CD4-positive, alpha-beta T cell treated with Interleukin-15 for 1 hour (primary cell): ENCODE data around the gene GNAT2.

Experiments used
- DNase-seq: peaks from one replicate; pipeline ENCODE4 v3.0.0-alpha.2; 2020

GNAT2 gene

GRCh38 chr1:109641861-109642260 is 22.4 kb upstream of the GNAT2 start:
- no peak for DNase-seq

DNA sequence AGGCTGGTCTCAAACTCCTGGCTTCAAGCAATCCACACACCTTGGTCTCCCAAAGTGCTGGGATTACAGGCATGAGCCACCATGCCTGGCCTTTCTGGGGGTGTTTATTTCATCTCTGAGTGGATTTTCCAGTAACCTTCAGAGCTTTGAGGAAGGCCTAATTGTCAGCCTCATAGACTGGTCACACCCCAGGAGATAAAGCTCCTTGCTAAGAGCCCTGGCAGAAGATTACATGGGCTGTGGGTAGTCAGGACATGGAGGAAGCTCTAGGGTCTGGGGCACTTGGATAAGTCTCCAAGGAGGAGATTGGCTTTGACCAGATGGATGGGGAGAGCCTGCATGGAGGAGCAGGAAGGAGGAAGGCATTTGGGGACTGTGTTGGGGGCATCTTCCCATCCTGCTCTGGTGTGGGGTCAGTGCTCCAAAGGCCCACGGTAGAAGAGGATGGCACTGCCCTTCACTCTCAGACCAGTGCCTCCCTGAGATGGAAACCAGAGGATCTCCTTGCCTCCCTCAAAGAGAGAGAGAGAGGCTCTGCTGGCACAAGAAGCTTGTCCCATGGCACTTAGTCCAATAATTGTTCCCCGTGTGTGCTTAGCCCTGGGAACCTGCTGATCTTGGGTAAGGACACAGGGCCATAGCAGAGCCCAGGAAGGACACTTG is 21.8 kb upstream of the GNAT2 start:
- no peak for DNase-seq

DNA sequence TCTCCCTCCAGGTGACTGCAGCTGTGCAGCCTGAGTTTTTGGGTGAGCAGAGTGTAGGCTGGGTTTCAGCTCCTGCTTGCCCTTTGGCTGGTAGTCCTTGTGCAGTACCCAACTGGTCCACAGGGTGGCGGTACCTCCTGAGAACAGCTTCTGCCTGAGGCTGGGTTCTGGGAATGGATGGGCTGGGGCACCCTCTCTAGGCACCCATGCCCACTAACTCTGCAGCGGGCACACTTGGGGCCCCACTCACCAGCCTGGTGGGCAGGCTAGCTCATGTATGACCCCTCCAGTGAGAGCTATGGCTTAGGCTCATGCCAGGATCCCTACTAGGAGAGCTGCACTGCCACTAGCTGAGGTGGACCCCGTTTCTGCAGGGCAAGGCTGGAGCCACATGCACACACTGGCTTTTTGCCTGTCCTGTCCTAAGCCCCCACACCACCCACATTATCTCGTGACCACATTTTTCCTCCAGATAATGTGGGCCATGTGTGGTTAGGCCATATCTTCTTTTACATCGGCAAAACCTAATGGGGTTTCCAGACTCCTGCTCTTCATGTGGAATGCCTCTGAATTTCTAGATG is 21.0 kb upstream of the GNAT2 start:
- DNase-seq = peak; percentile 80

DNA sequence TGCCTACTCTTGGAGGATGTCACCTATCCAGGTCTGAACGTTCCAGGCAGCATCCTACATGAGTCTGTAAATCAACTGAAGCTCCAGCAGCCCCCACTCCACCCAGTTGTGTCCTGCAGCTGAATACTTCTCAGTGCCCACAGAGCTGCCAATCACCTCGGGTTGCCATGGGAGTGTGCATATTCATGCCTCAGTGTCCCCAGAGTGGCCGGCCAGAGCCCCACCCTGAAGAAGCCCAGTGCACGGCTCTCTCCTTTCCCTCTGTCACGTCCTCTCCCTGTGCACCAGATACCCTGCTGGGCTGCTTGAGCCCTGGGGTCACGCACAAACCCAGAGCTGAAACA is 20.4 kb upstream of the GNAT2 start:
- no peak for DNase-seq

DNA sequence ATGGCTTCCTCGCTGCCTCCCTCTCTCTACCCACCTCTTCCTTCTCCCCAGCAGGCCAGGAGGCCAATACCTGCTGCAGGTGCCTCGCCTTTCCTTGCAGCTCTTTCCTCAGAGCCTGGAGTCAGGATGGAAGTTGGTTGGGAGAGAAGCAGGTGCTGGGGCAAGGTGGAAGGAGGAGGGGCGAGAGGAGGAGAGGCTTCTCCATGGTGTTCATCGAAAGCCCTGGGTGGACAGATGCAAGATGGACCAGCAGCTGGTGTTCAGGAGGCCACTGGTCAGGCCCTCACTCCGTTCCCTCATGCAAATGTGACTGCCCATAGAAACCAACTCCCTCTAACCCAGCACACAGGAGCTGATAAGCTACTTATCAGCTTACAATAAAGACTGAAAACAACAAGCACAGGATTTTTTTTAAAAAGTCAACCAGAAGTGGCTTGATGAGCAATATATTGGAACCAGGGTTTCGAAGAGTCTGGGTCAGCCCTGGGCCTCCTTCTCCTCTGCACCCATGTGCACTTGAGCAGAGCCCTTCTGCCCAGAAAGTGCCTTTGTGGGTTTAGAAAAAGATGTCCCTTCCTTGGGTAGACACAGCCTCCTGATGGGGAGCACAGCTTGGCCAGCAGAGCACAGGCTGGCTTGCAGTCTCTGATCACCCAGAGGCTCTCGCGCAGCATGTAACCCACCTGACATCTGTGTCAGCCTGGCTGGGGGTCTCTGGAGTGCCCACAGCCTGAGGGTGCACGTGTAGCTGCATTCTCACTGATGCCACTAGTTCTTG is 19.8 kb upstream of the GNAT2 start:
- no peak for DNase-seq

DNA sequence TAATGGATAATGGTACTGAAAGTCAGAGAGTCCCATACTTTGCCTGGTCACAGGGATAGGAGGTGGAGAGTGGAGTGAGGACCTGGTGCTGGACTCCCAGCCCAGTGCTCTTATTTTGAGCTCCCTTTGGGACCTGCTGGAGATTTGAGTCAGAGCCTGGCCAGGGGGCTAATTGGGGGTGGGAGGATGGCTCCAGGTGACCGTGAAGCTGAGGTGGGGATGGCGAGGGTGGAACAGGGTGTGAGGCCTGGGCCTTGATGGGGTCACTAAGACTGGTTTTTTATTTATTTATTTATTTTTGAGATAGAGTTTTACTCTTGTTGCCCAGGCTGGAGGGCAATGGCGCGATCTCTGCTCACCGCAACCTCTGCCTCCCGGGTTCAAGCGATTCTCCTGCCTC is 18.0 kb upstream of the GNAT2 start:
- DNase-seq = no peak

DNA sequence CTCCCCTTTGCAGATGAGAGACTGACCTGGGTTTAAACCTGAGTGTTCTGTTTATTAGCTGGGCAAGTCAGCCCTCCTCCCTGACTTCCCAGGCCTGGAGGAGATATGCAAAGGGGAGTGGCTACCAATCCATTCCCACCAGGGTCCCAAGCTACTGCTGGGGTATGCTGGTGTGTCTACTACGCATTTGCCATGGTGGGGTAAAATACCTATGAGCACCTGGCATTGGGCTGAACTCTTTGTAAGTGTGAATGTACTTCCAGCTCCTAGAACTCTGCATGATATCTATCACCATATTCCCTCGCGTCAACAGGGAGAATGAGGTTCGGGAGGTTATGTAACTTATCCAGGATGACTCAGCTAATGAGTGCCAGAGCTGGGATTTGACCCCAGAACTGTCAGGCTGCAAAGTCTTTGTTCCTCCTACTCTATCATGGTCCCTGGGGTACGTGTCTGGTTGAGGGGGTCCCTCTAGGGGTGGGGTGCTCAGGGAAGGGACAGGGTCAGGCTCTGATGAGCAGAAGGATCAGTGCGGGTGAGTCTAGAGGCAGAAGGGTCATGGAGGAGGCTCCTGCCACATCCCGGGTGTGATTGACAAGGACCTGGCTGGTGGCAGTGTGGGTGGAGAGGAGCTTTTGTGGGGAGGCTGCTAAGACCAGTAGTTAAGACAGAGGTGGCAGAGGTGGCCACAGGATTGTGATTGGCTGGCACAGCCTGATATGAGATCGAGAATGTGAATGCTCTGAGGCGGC is 17.0 kb upstream of the GNAT2 start:
- no peak for DNase-seq

- DNase-seq = no peak
These were observed 16.4 kb upstream of the GNAT2 start for GRCh38 chr1:109635862-109636200.

DNA sequence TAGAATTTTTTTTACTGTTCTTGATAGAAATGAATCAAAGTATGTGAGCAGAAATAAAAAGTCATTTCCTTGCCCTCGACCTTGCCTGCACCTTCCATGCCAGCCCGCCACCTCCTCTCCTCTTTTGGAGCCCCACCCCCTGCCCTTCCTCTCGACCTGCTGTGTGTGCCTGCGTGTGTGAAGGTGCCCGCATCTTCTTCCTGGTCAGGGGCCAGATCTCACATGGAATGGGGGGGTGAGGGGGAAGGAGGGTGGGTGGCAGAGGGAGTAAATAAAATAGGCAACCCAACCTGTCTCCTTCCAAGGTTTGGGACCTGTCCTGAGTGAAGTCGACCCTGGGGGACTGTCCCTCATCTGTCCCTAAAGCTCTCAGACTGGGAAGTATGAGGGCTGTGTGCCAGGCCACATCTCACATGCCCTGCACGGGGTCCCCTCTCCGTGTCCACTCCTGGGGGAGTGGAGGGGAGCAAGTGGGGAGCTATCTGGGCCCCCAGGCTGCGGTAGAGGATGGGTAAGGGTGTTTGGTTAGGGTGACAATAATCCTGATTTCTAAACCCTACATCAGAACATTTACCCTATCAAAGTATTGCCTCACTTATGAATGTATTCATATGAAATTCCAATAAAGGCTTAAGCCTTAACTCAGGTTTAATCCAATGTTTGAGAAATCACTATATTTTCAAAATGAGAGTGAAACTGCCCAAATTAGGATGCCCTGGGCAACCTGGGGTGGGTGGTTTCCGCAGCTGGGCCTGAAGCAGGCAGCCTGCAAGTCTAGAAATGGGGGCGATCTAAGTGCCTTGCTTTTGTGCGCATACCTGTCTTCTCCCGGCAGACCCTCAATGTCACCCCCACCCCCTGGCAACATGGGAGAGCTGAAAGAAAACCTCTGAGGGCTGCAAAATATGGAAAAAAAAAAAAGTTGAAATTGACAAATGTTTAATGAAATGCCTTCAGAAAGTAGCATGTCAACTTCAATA is 15.6 kb upstream of the GNAT2 start:
- DNase-seq = no peak

DNA sequence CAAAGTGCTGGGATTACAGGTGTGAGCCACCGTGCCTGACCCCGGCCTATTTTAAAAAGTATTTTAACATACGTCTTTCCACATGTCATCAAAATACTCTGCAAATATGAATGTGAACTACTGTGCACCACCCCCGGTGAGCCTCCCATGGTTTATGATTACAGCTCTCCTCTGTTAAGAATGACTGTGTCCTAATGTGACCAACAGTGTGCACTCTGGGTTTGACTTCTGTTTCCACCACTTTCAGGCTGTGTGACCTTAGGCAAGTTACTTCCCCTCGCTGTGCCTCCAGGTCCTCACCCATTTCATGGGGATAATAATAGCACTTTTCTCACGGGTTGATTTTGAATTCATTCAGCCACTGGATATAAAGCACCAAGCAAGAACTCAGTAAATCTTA is 14.9 kb upstream of the GNAT2 start:
- DNase-seq = no peak

DNA sequence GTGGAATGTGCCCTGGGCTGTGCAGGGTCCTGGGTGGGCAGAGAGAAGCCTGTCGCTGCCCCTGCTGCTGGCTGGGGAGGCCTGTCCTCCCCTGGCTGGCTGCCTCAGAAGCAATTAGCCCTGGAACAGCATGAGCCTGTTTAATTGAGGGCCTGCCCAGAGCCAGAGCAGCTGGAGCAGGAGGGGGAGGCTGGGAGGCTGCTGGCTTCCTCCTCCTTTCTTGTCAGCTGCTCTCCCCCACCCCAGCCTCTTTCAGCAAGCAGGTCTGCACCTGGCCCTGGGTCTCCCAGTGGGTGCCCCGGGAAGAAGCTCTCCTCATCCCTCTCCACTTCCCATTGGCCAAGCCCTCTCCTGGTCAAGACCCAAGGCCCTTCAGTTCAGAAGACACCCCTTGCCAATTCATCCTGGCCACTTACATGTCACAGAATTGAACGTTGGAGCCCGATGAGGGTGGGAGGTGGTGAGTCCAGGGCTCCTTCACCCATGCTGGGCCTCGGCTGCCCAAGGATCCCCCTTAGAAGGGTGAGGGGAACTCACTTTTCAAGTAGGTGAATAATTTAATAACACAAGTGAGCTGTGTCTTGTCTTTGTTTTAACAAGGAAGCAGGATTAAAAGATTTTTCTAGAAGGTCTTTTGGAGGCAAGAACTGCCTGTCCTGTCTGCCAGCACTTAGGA is 13.4 kb upstream of the GNAT2 start:
- DNase-seq = no peak

DNA sequence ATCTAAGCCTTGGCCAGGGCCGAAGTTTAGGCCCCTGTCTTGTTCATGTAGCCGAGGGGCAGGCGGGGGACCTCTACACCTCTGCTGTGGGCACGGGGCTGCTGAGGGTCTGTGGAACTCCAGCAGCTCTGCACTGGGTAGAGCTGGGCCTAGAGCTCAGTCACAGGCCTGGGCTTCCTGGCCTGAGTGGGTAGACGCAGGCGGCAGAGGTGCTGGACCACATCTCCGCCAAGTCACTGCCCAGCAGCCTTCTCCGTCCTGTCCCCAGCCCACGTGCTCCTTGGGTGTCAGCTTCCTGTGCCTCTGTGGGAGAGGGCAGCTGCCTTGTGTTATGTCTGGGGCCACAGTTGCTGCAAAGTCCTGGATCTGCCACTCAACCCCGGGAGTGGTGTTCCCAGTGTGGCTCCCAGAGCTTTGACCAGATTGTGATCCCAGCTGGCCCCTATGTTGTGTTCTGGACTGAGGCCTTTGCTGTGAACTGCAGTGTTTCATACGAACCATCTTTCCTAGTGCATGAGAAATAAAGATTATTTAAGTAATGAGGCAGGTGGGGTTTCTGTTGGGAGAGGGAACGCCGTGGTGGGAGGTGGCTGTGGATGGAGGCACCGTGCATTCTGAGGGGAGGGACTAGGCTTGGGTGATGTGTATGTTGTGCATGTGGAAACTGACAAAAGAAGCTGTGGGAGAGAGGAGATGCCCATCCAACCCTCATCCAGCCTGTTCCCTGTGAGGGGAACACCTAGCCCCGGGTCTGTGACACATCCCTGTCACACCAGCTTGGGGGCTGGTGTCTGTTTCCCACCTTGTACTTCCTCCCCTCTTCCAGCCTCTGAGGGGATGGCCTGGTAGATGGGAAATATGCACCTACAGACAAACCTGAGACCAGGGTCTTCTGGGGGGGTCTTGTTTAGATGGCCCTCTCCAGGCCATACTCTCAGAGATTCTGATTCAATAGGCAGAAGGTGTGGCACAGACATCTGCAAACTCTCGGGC is 12.4 kb upstream of the GNAT2 start:
- no peak for DNase-seq

DNA sequence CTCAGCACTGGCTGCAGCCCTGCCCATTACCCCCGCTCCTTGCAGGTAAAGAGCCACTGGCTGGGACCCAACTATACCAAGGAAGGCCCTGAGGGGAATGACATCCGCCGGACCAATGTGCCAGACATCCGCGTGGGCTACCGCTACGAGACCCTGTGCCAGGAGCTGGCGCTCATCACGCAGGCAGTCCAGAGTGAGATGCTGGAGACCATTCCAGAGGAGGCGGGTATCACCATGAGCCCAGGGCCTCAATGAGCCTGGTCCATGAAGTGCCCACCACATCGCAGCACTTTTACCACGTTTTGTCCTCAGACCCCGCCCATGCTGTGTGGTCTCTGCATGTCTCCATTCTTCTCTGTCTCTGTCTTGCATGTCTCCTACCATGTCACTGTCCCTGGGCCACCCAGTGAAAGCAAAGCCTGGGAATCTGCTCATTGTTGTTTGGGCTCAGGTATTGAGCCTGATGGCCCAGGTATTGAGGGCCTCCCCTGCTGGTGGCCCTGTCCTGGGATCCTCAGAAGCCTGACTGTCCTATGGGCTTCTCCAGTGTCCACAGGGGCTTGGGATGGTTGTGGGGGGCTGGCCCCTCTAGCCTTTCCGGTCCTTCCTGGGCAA is 11.6 kb upstream of the GNAT2 start:
- DNase-seq = no peak

DNA sequence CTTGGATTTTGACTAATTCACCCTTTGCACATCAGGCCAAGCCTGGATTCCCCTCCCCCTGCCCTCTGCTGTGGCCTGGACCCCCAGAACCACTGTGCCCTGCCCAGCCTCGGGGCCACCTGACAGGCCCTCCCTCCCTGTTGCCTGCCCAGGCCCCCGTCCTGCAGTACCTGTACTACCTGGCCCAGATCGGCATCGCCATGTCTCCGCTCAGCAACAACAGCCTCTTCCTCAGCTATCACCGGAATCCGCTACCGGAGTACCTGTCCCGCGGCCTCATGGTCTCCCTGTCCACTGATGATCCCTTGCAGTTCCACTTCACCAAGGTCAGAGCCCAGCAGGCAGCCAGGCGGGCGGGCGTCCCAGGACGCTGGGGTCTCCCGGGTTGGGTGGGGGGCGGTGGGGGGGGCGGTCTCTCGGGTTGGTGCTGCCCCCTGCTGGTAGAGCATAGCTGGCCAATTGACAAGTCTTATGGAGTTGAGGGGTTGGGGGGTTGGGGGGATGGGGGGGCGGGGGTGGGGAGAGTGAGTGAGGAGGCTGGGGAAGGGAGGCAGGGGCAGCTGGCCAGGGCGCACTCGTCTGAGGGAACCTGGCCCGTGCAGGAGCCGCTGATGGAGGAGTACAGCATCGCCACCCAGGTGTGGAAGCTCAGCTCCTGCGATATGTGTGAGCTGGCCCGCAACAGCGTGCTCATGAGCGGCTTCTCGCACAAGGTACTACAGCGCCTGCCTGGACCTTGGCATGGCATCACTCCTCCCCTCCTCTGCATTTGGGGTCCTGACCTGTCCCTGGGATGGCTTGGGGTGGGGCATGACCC is 10.9 kb upstream of the GNAT2 start:
- no peak for DNase-seq

- DNase-seq = no peak
These were observed 10.1 kb upstream of the GNAT2 start for GRCh38 chr1:109629372-109630030.

GRCh38 chr1:109628540-109629321 is 9.3 kb upstream of the GNAT2 start:
- no peak for DNase-seq

- DNase-seq = no peak
These were observed 8.4 kb upstream of the GNAT2 start for GRCh38 chr1:109627692-109628399.
